HG02678 (cell line): ENCODE data around the gene TCEANC2.

ENCODE experiments used
- ATAC-seq: cut with Tn5 transposase; IDR thresholded peaks from one replicate; pipeline ENCODE4 v1.9.1; 2021; ENCODE audit warnings: mild to moderate bottlenecking, moderate library complexity; ENCODE audit not compliant: unreplicated experiment

Gene TCEANC2

DNA sequence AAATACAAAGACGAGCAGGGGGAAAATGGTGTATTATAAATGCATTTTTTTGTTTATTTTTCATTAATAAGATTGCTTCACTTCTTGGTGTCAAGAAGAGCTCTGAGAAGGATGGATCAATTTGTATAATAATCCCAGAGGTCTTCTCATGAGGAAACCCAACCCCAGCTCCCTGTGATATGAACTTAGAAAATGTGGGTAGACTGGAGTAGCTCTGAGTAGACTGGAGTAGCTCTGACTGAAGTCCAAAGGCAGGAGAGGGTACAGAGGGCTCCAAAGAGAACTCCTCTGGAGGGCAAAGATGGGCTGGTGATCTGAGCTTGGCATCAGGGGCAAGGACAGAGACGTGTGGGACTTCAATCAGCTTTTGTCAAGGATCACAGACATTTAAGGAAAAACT, 78.0 kb downstream of the TCEANC2 start:
- no peak for ATAC-seq

DNA sequence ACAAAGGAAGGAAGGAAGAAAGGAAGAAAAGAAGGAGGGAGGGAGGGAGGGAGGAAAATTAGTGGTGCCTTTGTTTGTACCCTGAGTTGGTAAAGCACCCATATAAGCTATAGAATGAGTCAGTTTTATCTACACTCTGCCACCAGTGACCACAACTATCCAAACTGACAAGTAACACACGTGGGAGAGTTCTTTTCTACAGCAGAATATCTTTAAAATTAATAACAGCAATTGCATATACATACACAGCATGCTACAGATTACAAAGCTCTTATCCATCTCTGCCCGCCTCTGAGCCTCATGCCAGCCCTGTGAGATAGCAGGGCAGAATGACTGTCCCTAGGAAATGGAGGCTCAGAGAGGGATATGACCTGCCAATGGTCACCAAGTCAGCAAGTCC, 79.1 kb downstream of the TCEANC2 start:
- ATAC-seq = no peak

DNA sequence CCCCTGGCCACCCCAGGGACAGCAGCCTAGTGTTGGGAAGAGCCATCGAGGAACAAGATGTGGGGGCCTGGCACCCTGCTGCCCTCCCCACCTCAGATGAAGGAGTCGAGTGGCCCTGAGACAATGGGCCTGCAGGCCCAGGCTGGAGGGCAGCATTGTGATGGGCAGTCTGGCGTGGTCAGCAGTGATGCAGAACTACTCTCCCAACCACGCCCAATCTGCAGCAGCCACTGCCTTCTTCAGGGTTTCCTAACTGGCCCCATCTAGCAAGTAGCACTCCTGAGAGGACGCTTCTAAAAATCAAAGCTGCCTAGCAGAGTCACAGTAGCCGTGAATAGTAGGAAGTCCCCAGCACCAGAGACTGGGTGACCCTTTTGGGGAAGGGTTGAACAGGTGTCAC, 80.9 kb downstream of the TCEANC2 start:
- no peak for ATAC-seq

DNA sequence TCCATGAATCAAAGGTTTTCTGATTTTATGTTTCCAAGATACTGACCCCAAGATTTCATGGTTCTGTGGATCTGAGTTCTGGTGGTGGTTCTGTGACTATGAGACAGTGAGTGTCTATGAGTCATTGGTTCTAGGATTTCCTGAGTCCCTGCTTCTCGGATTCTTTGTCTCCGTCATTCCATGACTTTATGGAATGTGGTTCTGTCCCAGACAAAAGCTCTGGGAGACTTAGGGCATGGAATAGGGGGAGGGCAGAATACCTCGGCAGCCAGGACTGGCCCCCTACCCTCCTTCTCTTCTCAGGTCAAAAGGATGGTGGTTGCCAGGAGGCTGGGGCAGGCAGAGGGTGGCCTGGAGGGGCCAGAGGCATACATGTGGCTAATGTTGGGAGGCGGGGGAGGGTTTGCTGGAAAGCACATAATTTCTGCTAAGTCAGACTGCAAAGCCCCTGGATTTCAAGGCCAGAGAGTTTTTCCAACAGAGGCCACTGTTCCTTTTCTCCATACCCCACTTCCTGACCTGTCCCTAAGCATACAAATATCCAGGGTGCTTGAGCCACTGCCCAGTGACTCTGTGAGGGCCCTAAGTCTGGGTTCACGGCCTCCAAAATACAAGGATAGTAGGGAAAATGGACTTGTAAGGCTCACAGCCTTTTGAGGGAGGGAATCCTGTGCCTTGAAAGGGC, 82.2 kb downstream of the TCEANC2 start:
- ATAC-seq = no peak

DNA sequence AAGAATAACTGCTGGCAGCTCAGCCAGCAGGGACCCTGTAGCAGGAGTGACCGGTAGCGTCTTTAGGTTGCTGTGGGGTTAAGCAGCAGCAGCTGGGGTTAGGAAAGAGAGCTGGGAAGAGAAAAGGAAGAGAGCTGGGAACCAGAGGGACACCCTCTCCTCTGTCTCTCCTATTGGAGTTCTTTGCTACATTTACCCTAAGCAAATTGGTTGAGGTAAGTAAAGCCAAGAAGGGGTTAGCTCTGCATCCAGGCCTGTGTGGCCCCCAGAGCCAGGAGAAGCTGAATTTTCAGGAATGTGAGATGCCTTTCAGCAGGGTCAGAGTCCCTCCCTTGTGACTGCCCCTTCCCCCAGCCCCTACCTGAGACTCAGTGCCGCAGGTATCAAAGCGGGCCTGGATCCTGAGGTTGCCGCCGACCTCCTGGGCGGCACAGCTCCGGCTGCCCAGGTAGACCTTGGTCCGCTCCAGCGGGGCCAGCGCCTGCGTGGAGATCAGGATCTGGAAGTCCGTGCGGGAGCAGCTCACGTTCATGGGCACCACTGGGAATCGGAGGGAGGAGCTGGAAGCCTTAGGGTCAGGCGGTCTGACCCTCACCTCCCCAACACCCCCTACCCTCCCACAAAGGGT, 83.0 kb downstream of the TCEANC2 start:
- ATAC-seq = no peak

DNA sequence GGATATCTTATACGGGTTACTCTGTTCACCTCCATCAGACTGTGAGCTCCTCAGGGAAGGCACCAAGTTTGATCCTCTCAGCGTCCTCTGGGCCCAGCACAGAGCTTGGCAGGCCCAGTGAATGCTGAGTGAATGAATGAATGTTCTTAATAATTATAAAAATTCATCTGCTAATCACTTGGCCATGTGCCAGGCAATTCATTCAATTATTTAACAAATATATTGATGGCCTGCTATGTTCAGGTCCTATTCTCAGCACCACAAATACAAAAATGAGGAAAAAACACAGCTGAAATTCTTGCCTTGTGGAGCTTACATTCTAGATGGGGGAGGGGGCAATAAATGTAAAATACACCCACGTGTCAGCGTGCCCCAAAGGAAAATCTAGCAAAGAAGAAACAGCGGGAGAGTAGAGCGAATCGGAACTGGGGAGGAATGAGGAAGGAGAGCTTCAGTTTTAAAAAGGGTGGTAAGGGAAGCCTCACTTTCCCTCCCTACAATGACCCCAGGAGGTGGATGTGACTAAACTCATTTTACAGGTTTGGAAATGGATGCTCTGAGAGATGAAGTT, 83.6 kb downstream of the TCEANC2 start:
- ATAC-seq = no peak

DNA sequence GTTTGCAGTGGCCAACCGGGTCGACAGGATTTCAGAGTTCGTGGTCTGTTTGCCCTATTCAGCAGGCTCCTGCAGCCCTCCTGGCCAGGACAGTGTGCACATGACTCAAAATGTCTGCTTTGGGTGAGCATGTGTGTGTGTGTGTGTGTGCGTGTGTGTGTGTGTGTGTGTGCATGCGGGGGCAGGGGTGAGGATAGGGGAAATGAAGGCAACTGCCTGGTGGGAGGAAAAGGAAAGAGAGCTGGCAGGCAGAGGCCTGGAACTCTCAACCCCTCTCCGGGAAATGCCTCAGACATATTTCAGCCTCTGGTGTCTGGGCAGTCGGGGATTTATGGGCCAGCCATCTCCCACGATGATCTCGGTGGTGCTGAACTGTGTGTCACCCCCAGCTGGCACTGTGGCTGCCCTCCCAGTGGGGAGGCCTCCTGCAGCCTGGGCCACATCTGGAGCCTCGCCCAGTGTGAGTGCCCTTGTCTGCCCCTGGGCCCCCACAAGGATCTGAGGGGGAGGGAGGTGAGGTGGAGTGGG, 84.2 kb downstream of the TCEANC2 start:
- no peak for ATAC-seq

DNA sequence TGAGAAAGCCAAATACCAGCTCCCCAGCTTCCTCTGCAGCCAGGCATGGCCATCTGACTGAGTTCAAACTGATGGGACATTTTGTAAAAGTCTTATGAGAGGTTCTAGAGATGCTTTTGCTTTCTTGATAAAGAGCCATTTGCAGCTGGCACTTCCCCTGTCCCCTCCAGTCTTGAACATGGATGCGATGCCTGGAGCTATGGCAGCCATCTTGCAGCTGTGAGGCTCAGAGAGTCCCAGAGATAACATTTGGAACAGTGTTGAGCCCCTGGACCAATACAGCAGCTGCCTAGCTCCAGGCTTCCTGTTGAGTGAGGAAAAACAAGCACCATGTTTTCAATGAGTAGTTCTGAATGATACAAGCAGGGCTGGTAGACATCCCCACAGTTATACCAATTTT, 85.6 kb downstream of the TCEANC2 start:
- no peak for ATAC-seq

DNA sequence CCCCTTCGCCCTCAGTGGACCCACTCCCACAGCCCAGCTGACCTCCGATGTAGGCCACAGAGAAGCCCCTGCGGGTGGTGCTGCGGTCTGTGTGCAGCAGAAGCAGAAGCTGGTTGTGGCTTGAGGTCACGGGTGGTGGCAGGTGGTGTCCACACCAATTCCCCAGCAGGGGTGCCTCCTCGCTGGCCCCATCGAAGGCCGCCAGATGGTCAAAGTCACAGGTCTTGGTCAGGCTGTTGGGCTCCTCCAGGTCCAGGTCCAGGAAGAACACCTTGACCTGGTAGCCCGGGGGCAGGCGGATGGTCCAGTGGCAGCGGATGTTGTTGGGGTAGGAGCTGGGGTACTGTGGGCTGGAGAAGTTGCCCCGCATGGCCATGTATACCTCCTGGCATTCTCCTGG, 86.3 kb downstream of the TCEANC2 start:
- no peak for ATAC-seq

DNA sequence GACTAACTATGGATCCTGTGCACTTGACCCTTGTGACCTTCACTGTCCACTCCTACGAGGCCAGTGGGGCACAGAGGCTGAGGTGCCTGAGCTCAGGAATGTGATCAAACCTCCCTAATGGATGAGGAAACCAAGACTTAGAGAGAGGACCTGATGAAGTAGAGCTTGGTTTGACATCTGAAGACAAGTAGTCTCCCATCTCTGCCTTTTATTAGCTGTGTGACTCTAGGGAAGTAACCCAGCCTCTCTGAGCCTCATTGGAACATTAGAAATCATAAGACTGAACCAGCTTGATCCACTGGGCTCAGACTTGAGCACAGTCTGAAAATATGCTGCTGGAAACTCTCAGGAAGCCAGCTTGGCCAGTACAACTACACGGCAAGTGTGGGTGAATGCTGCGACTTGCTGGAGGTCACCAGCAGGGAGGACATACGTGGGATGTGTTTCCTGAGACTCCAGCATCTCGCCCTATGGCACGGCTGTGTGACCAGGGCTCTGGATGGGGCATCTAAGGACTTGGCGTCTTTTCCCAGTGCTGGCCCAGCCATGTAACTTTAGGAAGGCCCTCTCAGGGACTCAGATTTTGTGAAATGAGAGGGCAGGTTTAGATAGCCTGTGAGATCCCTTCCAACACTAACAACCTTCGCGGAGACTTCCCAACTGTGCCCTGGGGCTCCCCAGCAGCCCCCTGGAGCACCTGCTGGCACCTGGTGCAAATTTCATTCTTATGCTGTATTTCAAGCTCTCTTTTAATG, 88.9 kb downstream of the TCEANC2 start:
- no peak for ATAC-seq

DNA sequence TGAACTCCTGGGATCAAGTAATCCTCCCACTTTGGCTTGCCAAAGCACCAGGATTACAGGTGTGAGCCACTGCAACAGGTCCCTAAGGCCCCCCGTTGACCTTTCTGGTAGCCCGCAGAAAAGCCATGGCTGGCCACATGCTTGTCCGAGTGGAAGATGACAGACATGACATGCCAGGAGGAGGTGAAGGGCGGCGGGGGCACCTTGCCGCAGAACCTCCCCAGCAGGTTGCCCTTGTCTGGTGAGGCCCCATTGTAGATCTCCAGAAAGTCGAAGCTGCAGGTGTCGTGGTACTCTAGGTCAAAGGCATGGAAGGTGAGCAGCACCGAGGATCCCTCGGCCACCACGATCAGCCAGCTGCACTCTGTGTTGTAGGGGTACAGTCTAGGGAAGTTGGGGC, 91.0 kb downstream of the TCEANC2 start:
- ATAC-seq = no peak

DNA sequence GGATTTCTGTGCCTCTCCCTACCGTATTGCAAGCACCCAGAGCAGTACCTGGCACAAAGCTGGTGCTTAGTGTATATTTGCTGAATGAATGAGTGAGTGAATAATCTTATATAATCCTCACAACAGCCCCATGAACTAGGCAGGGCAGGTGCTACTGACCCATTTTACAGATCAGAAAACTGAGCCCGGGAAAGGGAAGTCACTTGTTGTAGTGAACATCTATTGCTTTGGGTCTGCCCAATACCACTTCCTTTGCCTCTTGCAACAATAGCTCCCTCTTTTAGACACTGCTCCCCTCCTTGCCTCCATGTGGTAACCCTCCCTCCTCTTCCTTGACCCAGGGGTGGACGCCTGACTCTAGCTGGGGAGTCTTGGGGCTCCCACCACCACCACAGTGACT, 96.3 kb downstream of the TCEANC2 start:
- no peak for ATAC-seq

DNA sequence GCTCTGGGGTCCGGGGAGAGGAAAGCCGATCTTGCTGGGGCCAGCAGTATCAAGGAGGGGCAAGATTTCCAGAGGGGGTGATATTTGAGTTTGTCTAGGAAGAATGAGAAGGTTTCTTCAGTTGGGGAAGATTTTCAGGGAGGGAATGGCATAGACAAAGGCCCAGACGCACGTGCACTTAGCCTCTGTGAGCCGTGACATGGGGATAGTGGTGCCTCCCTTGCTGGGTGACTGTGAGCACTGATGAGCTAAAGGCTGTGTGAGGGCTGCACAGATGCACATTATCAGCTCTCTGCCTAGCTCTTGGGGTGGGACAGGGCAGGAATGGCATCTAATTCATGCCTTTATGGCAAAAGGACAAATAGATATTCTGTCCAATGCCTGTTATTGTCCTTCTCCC, 97.6 kb downstream of the TCEANC2 start:
- ATAC-seq = no peak

DNA sequence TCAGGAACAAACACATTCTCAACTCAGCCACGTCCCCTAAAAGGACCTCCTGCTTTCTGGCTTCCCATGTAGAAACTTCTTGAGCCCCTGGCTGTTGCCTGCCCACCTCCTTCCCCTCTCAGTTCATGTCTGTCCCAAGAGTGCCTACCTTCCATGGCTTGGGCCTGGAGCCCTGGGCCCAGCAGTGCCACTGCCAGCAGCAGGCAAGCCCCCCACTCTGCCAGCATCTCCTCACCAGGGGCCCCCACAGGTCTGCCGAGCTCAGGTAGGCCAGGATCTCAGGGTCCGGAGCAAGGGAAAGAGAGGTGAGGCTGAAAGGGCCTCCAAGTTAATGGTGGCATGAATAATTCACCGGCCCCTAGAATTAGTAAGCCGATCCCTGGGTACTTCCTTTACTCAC, 99.3 kb downstream of the TCEANC2 start, which contains the start of gene CDCP2:
CDCP2 (minus strand) TSS at position 305 of the 400 bp plus-strand sequence; CDS start at position 227, 78 bp downstream.
- ATAC-seq = no peak

DNA sequence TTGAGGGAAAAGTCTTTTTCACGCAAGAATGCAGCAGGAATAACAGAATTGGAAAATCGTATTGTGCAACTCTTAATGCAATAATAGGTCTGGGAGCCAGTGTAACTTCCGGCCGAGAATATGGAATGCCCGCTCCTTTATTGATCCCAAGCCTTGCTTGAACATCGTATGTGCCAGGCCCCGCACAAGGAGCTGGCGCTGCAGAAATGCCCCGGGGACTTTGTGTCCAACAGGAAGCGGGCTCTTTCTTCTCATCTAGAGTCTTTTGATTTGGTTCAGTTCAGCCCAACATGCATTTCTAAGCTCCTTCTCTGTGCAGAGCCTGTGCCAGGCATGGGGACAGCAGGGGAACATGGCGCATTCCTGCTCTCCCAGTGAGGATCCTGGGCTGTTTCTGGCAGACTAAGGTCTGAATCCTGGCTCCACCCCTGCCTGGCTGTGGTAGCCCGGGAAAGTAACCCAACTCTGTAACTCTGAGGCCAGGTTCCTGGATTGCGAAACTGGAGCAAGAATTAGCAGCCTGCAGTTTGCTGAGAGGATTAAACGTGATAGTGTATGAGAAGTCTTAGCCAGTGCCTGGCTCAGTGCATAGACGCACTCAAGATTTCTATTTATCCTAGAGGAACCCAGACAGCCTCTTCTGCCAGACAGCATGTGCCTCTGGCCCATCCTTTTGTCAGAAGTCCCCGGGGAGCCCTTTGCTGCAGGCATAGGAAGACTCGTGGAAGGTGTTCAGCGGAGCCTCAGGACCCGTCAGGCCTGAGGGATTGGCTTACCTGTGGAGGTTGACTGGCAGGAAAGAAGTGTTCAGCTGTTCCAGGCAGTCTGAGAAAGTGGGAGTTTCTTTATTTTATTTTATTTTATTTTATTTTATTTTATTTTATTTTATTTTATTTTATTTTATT, 100.4 kb downstream of the TCEANC2 start:
- ATAC-seq = no peak
